ENCODE results near the gene SLC13A4. TPM values are rescaled to one million over a fixed set of nuclear protein-coding genes. Genes with fewer than 3 reads are reported as not detected.

SLC13A4 gene
- total RNA-seq, 4 donors from 2014 or later, result not detected

DNA sequence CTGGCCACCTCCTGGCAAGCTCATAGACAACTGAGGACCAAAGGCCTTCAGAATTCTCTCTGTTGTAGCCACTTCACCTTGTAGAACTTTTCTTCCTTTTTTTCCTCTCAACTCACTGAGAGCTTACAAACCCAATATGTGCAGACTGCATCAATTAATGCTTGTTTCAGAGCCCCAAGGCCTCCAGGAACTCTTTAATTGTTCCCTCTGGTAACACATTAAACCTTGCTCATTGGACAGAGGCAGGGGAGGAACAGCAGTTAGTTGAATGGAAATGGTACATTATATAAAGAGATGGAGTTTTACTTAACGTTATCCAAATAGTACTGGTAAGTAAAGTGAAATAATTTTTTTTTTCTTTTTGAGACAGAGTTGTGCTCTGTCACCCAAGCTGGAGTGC is 40.5 kb downstream of the SLC13A4 start:
- H3K36me3 ChIP-seq, result peaks cover 0 to 14% of the 10 kb centered on the region in 2 donors
- TF ChIP-seq, protein P1, sequence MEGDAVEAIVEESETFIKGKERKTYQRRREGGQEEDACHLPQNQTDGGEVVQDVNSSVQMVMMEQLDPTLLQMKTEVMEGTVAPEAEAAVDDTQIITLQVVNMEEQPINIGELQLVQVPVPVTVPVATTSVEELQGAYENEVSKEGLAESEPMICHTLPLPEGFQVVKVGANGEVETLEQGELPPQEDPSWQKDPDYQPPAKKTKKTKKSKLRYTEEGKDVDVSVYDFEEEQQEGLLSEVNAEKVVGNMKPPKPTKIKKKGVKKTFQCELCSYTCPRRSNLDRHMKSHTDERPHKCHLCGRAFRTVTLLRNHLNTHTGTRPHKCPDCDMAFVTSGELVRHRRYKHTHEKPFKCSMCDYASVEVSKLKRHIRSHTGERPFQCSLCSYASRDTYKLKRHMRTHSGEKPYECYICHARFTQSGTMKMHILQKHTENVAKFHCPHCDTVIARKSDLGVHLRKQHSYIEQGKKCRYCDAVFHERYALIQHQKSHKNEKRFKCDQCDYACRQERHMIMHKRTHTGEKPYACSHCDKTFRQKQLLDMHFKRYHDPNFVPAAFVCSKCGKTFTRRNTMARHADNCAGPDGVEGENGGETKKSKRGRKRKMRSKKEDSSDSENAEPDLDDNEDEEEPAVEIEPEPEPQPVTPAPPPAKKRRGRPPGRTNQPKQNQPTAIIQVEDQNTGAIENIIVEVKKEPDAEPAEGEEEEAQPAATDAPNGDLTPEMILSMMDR (IDR thresholded peaks at IDR 0.05 in 4 of 5, conservative IDR thresholded peaks at IDR 0.05 in 1 of 5), result no peak
- TF ChIP-seq POLR2A (IDR thresholded peaks at IDR 0.05), result no peak
- no peak overlapping the region for H3K4me3 ChIP-seq
- DNase-seq (no peak), ATAC-seq (no peak)
- in situ Hi-C loops (cut with MboI; ENCODE audit: low sequenced_read_pairs in 4 of 4) (no loop called here), intact Hi-C loops (cut with DNase I; ENCODE audit: low total_unique reads) (no loop called here)
- H3K27me3 ChIP-seq, result no peaks in the 10 kb centered on the region
- H3K9me3 ChIP-seq, result no peaks in the 10 kb centered on the region
- H3K4me1 ChIP-seq, result peaks cover 0 to 4% of the 10 kb centered on the region in 2 donors
- H3K27ac ChIP-seq, result no peak overlapping the region

DNA sequence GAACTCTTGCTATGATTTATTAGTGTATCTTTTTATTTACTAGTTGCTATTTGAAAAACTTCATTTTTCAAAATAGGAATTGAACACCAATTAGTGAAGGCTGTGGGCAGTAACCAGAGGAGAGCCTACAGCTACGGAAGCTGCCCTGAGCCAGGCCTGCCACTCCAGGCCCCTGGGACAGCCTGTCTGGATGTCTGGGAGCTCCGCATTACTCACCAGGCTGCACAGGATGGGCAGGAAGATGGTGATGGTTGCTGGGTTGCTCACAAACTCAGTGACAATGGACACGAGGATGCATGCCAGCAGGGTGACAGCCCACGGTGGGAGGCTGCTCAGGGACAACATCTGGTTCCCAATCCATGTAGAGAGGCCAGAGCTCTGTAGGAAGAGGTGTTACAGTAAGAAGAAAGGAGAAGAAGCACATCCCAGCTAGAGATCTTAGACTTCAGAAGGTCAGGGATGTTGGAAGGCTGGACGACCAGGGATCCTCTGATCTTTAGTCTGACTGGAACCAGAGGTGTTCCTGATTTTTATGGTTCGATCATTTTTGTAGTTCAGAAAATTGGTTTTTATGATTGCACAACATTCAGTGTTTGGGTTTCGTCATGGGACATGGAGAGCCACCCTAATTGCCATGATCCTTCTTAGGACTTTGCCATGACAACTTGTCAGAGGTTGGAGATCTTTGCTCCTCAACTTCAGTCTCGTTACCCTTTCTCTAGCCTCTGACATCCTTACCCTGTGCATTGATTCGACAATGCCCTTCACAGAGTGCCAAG is 42.5 kb downstream of the SLC13A4 start:
- in situ Hi-C loops (cut with MboI; ENCODE audit: low sequenced_read_pairs in 4 of 4) (no loop called here), intact Hi-C loops (cut with DNase I; ENCODE audit: low total_unique reads) (no loop called here)
- no peak overlapping the region for H3K27ac ChIP-seq
- TF ChIP-seq, protein P1 (IDR thresholded peaks at IDR 0.05 in 4 of 5, conservative IDR thresholded peaks at IDR 0.05 in 1 of 5), result no peak
- TF ChIP-seq POLR2A (IDR thresholded peaks at IDR 0.05), result no peak
- peaks cover 0 to 11% of the 10 kb centered on the region in 2 donors for H3K4me1 ChIP-seq
- ATAC-seq (no peak), DNase-seq (no peak)
- peaks cover 0 to 14% of the 10 kb centered on the region in 2 donors for H3K36me3 ChIP-seq
- no peak overlapping the region for H3K4me3 ChIP-seq
- no peaks in the 10 kb centered on the region for H3K9me3 ChIP-seq
- H3K27me3 ChIP-seq, result no peaks in the 10 kb centered on the region

DNA sequence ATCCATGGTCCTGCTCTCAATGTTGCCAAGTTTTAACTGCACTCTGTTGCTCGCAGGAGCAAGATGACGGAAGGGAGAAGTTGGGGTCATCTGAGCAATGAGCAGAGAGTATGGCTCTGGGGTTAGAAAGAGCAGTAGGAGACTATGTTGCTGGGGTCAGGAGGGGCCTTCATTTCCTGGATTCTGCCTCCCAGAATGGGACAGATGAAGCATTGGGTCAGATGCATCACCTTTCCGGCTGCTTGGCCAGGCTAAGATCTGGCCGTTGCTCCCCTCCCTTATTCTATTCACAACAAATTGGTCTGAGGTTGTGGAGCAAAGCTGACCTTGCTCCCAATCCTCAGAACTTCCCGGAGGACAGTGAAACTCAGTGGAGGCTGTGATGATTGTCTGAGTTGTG is 43.3 kb downstream of the SLC13A4 start:
- no peak for ATAC-seq
- no peaks in the 10 kb centered on the region for H3K9me3 ChIP-seq
- no peaks in the 10 kb centered on the region for H3K27me3 ChIP-seq
- no peak overlapping the region for H3K27ac ChIP-seq
- in situ Hi-C loops (cut with MboI; ENCODE audit: low sequenced_read_pairs in 4 of 4), result no loop called here
- H3K4me3 ChIP-seq, result no peak overlapping the region
- peaks cover 0 to 11% of the 10 kb centered on the region in 2 donors for H3K4me1 ChIP-seq
- peaks cover 0 to 14% of the 10 kb centered on the region in 2 donors for H3K36me3 ChIP-seq
- intact Hi-C loops (cut with DNase I; ENCODE audit: low total_unique reads), result no loop called here
- TF ChIP-seq, protein P1 (IDR thresholded peaks at IDR 0.05 in 4 of 5, conservative IDR thresholded peaks at IDR 0.05 in 1 of 5), result no peak
- TF ChIP-seq POLR2A (IDR thresholded peaks at IDR 0.05), result no peak
- DNase-seq, result no peak

DNA sequence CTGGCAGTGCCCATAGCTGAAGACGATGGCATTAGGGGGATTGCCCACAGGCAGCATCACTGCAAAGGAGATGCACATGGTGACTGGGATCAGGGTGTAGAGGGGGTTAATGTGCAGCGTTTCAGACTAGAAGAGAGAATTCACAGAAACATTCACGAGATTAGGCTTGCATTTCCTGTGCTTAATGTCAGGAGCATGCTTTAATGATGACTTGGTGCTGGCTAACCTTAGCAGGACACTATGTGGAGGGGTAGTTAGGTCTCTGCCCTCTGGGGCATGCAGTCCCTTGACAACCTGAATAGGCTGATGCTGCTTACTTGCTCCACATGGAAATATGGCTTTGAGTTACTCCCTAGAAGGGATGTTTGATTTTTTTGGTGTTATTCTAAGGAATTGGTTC is 43.9 kb downstream of the SLC13A4 start:
- ATAC-seq (no peak), DNase-seq (no peak)
- no peaks in the 10 kb centered on the region for H3K9me3 ChIP-seq
- intact Hi-C loops (cut with DNase I; ENCODE audit: low total_unique reads) (no loop called here), in situ Hi-C loops (cut with MboI; ENCODE audit: low sequenced_read_pairs in 4 of 4) (no loop called here)
- no peak for TF ChIP-seq POLR2A (IDR thresholded peaks at IDR 0.05)
- TF ChIP-seq, protein P1 (IDR thresholded peaks at IDR 0.05 in 4 of 5, conservative IDR thresholded peaks at IDR 0.05 in 1 of 5), result no peak
- H3K4me1 ChIP-seq, result peaks cover 6 to 16% of the 10 kb centered on the region in 2 donors
- no peaks in the 10 kb centered on the region for H3K27me3 ChIP-seq
- H3K27ac ChIP-seq, result no peak overlapping the region
- H3K36me3 ChIP-seq, result peaks cover 0 to 8% of the 10 kb centered on the region in 2 donors
- H3K4me3 ChIP-seq, result no peak overlapping the region

All from gastrocnemius medialis (tissue), 4 donors.